K562 (cell line): Measurements from ENCODE around the gene CBY3. TPM values are rescaled to one million over a fixed set of nuclear protein-coding genes. Genes with fewer than 3 reads are reported as not detected.
A peak's percentile ranks its signal among the peaks of the same experiment; 100 is the strongest.

ENCODE experiments used
- ASH1L ChIP-seq: fragments of 450-650 bp; IDR thresholded peaks from 2 replicates; pipeline ENCODE4 v1.6.1; 2018; ENCODE audit warnings: borderline replicate concordance, mild to moderate bottlenecking, low read depth; ENCODE audit not compliant: partially characterized antibody
- C11orf30 ChIP-seq: fragments of 450-650 bp; IDR thresholded peaks from 2 replicates; pipeline ENCODE4 v1.6.1; 2016; ENCODE audit warnings: low read depth, mild to moderate bottlenecking
- ELF1 ChIP-seq: fragments of 200-800 bp; sonication (Bioruptor generic); IDR thresholded peaks from 2 replicates; pipeline ENCODE4 v1.6.1; 2016; ENCODE audit warnings: missing genetic modification characterization, missing compliant biosample characterization
- JUNB ChIP-seq: fragments of 450-650 bp; formaldehyde crosslinking; conservative IDR thresholded peaks from 2 replicates; pipeline ENCODE4 v1.4.0; 2020; ENCODE audit warnings: mild to moderate bottlenecking
- MED1 ChIP-seq: sonication (generic); formaldehyde crosslinking; IDR thresholded peaks from 2 replicates; pipeline ENCODE4 v1.8.1; 2023; ENCODE audit warnings: missing genetic modification reagents, borderline replicate concordance
- NR2F6 ChIP-seq: fragments of 450-650 bp; formaldehyde crosslinking; IDR thresholded peaks from 2 replicates; pipeline ENCODE4 v1.4.0; 2020; ENCODE audit warnings: mild to moderate bottlenecking
- PHF8 ChIP-seq: fragments of 200-600 bp; sonication (generic); IDR thresholded peaks from 2 replicates; pipeline ENCODE4 v1.6.1; 2012; ENCODE audit warnings: mixed run types, mild to moderate bottlenecking, inconsistent platforms, low read length, moderate library complexity, borderline replicate concordance
- PRMT5 ChIP-seq: sonication (generic); formaldehyde crosslinking; IDR thresholded peaks from 2 replicates; pipeline ENCODE4 v1.5.0; 2020; ENCODE audit warnings: missing genetic modification reagents
- PTTG1 ChIP-seq: fragments of 450-650 bp; IDR thresholded peaks from 2 replicates; pipeline ENCODE4 v1.6.1; 2016; ENCODE audit warnings: low read depth, mild to moderate bottlenecking, missing genetic modification characterization, missing compliant biosample characterization
- RBM14 ChIP-seq: fragments of 200-400 bp; formaldehyde crosslinking; IDR thresholded peaks from 2 replicates; pipeline ENCODE4 v1.6.1; 2018; ENCODE audit warnings: low read depth, mild to moderate bottlenecking, low read length, moderate library complexity, borderline replicate concordance; ENCODE audit not compliant: insufficient read depth
- RBM17 ChIP-seq: fragments of 200-400 bp; formaldehyde crosslinking; IDR thresholded peaks from 2 replicates; pipeline ENCODE4 v1.6.1; 2017; ENCODE audit warnings: low read depth, mild to moderate bottlenecking, low read length, borderline replicate concordance
- SMARCA5 ChIP-seq: fragments of 450-650 bp; IDR thresholded peaks from 2 replicates; pipeline ENCODE4 v1.6.1; 2016
- SMARCC2 ChIP-seq: fragments of 450-650 bp; IDR thresholded peaks from 2 replicates; pipeline ENCODE4 v1.6.1; 2017; ENCODE audit warnings: antibody characterized with exemption, moderate library complexity, mild to moderate bottlenecking, low read depth
- SMC3 ChIP-seq: conservative IDR thresholded peaks from 2 replicates; pipeline ENCODE4 v1.6.1; 2011; ENCODE audit warnings: low read depth, low read length, improper control_type of control experiment; ENCODE audit not compliant: insufficient read depth
- TCF3 ChIP-seq: sonication (generic); formaldehyde crosslinking; IDR thresholded peaks from 2 replicates; pipeline ENCODE4 v1.4.0; 2020; ENCODE audit warnings: mild to moderate bottlenecking, missing genetic modification reagents
- ZBTB8A ChIP-seq: fragments of 450-650 bp; IDR thresholded peaks from 2 replicates; pipeline ENCODE4 v1.6.1; 2018; ENCODE audit warnings: mild to moderate bottlenecking, moderate library complexity; ENCODE audit not compliant: partially characterized antibody
- ZNF174 ChIP-seq: fragments of 250-450 bp; sonication (Bioruptor Pico); IDR thresholded peaks from 2 replicates; pipeline ENCODE4 v1.4.0; 2020; ENCODE audit warnings: mild to moderate bottlenecking
- ZNF764 ChIP-seq: fragments of 250-450 bp; sonication (Bioruptor Pico); IDR thresholded peaks from 2 replicates; pipeline ENCODE4 v1.4.0; 2020; ENCODE audit warnings: low read depth, mild to moderate bottlenecking, moderate library complexity
- ZSCAN29 ChIP-seq: fragments of 450-650 bp; IDR thresholded peaks from 2 replicates; pipeline ENCODE4 v1.6.1; 2017
- polyA plus RNA-seq, 8 experiments: library from polyadenylated mRNA; depleted of rRNA in 4 of 8; stranded (reverse) in 5 of 8; unstranded in 3 of 8; fragments of >200 nt; fragmentation: Nextera tagmentation in 2 of 8; fragmentation: Illumina TruSeq in 1 of 8; extraction: Ambion mirVana in 2 of 8; extraction: Trizol in 1 of 8; gene quantifications; 2 replicates each; pipeline versions ENCODE4 v1.2.1 to v1.2.3, GENCODE V29; 2011 to 2014; ENCODE audit warnings: inconsistent platforms in 1 of 8, missing spikeins in 1 of 8
- total RNA-seq, 7 experiments: library from RNA; depleted of rRNA in 6 of 7; stranded (reverse); fragments of >200 nt in 6 of 7; fragmentation: Illumina TruSeq in 2 of 7; extraction: Trizol in 2 of 7; gene quantifications; 2 replicates each; pipeline versions ENCODE4 v1.2.1 to v1.2.3, GENCODE V29; 2011 to 2021; ENCODE audit warnings: low replicate concordance in 1 of 7
- TF ChIP-seq, protein P1 (sequence below): IDR thresholded peaks from 2 replicates; pipeline ENCODE4 v1.6.1; 2014; ENCODE audit warnings: antibody characterized with exemption
- TF ChIP-seq, protein P2 (sequence below): fragments of 200-800 bp; sonication (Bioruptor generic); IDR thresholded peaks from 2 replicates; pipeline ENCODE4 v1.6.1; 2017; ENCODE audit warnings: missing genetic modification characterization, missing compliant biosample characterization
- TF ChIP-seq, protein P3 (sequence below): sonication (generic); formaldehyde crosslinking; IDR thresholded peaks from 2 replicates; pipeline ENCODE4 v1.8.1; 2023; ENCODE audit warnings: mild to moderate bottlenecking, missing genetic modification reagents

The CBY3 gene
- total and polyA plus RNA-seq, 9 of the 15 experiments (the other 6 are each of a cell fraction or from before 2014, with no cell fraction given), result not detected

DNA sequence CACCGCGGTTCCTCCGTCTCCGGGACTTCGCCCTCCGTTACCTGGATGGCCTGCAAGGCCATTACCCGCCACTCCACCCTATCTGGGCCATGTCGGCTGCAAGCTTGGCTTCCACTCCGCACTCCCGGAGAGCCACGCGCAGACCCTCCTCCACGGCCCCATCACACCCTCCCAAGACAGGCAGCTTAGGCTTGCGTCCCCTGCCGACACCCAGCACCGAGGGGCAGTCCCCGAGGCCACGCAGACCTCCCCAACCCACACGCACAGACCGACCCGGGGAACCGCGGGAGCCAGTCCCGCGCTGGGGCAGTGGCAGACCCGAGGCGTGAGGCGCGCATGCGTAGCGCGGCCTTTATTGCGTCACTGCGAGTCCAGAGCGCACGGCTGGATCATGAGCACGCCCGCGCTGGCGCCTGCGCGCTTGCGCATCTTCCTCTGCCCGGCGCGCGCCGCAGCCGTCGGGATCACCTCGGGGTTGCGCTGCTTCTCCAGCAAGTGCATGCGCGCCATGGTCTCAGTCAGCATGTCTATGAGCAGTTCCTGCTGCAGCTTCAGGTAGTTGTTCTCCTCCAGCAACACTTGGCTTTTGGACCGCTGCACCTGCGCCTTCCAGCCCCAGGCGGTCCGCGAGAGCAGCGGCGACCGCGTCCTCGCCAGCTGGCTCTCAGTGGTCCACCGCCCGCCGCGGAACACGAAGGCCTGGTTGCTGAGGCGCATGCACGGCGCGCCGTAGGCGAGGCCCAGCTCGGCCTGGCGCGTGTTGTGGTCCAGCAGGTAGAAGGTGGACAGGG, 2.4 kb downstream of the CBY3 start (continued):
- TF ChIP-seq, protein P1, sequence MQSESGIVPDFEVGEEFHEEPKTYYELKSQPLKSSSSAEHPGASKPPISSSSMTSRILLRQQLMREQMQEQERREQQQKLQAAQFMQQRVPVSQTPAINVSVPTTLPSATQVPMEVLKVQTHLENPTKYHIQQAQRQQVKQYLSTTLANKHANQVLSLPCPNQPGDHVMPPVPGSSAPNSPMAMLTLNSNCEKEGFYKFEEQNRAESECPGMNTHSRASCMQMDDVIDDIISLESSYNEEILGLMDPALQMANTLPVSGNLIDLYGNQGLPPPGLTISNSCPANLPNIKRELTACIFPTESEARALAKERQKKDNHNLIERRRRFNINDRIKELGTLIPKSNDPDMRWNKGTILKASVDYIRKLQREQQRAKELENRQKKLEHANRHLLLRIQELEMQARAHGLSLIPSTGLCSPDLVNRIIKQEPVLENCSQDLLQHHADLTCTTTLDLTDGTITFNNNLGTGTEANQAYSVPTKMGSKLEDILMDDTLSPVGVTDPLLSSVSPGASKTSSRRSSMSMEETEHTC, result no peak
- TF ChIP-seq PHF8 (peak; percentile 94), SMARCC2 (no peak), NR2F6 (CRISPR knock-in tag) (peak; percentile 75; the same call in 1 of the 2 replicates), MED1 (CRISPR knock-in tag) (no peak), PTTG1 (tag) (no peak), JUNB (peak; percentile 38; the same call in 1 of the 2 replicates), RBM14 (no peak), ZBTB8A (no peak), ZNF174 (CRISPR knock-in tag) (no peak), RBM17 (no peak), TCF3 (CRISPR knock-in tag) (peak; percentile 26; the same call in 1 of the 2 replicates), ZSCAN29 (no peak), ASH1L (no peak), ELF1 (tag) (no peak), SMC3 (no peak), C11orf30 (peak; percentile 66), PRMT5 (CRISPR knock-in tag) (no peak), ZNF764 (0 out of 2 replicates have a peak, but pooled peaks have one; percentile 54), SMARCA5 (no peak)
- TF ChIP-seq, protein P2, sequence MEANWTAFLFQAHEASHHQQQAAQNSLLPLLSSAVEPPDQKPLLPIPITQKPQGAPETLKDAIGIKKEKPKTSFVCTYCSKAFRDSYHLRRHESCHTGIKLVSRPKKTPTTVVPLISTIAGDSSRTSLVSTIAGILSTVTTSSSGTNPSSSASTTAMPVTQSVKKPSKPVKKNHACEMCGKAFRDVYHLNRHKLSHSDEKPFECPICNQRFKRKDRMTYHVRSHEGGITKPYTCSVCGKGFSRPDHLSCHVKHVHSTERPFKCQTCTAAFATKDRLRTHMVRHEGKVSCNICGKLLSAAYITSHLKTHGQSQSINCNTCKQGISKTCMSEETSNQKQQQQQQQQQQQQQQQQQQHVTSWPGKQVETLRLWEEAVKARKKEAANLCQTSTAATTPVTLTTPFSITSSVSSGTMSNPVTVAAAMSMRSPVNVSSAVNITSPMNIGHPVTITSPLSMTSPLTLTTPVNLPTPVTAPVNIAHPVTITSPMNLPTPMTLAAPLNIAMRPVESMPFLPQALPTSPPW (CRISPR knock-in tag), result no peak
- TF ChIP-seq, protein P3, sequence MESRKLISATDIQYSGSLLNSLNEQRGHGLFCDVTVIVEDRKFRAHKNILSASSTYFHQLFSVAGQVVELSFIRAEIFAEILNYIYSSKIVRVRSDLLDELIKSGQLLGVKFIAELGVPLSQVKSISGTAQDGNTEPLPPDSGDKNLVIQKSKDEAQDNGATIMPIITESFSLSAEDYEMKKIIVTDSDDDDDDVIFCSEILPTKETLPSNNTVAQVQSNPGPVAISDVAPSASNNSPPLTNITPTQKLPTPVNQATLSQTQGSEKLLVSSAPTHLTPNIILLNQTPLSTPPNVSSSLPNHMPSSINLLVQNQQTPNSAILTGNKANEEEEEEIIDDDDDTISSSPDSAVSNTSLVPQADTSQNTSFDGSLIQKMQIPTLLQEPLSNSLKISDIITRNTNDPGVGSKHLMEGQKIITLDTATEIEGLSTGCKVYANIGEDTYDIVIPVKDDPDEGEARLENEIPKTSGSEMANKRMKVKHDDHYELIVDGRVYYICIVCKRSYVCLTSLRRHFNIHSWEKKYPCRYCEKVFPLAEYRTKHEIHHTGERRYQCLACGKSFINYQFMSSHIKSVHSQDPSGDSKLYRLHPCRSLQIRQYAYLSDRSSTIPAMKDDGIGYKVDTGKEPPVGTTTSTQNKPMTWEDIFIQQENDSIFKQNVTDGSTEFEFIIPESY (CRISPR knock-in tag), result peak; percentile 100
